ENCODE results near the gene CYP2W1.

The CYP2W1 gene

GRCh38 chr7:977326-978048 lies 5.5 kb upstream of the CYP2W1 start:
- DNase-seq (ENCODE audit: low read depth) = peak; percentile 68
- TF ChIP-seq, protein P1, sequence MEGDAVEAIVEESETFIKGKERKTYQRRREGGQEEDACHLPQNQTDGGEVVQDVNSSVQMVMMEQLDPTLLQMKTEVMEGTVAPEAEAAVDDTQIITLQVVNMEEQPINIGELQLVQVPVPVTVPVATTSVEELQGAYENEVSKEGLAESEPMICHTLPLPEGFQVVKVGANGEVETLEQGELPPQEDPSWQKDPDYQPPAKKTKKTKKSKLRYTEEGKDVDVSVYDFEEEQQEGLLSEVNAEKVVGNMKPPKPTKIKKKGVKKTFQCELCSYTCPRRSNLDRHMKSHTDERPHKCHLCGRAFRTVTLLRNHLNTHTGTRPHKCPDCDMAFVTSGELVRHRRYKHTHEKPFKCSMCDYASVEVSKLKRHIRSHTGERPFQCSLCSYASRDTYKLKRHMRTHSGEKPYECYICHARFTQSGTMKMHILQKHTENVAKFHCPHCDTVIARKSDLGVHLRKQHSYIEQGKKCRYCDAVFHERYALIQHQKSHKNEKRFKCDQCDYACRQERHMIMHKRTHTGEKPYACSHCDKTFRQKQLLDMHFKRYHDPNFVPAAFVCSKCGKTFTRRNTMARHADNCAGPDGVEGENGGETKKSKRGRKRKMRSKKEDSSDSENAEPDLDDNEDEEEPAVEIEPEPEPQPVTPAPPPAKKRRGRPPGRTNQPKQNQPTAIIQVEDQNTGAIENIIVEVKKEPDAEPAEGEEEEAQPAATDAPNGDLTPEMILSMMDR (IDR thresholded peaks at IDR 0.05; ENCODE audit: low read depth, low read length) = no peak
- TF ChIP-seq MYC (IDR thresholded peaks at IDR 0.05; ENCODE audit: low read depth, low read length) = no peak
- TF ChIP-seq MAX (IDR thresholded peaks at IDR 0.05; ENCODE audit: low read depth, low read length) = no peak
- no peak for TF ChIP-seq POLR2A (IDR thresholded peaks at IDR 0.05; ENCODE audit: extremely low read depth, insufficient read length)
- no peak overlapping the region for H3K4me3 ChIP-seq (ENCODE audit: low read depth, low read length)

DNA sequence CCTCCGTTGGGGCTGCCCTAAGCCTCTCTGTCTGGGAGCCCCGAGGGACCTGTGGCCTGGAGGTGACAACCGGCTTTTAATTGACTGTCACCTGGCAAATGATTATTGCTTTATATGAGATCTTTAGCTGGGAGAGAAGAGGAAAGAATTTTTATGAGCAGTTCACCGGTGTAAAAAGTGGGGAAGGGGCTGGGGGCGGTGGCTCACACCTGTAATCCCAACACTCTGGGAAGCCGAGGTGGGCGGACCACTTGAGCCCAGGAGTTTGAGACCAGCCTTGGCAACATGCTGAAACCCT lies 5.0 kb upstream of the CYP2W1 start:
- no peak for DNase-seq (ENCODE audit: low read depth)
- H3K4me3 ChIP-seq (ENCODE audit: low read depth, low read length) = no peak overlapping the region
- no peak for TF ChIP-seq MAX (IDR thresholded peaks at IDR 0.05; ENCODE audit: low read depth, low read length)
- TF ChIP-seq, protein P1 (IDR thresholded peaks at IDR 0.05; ENCODE audit: low read depth, low read length) = no peak
- TF ChIP-seq MYC (IDR thresholded peaks at IDR 0.05; ENCODE audit: low read depth, low read length) = no peak
- no peak for TF ChIP-seq POLR2A (IDR thresholded peaks at IDR 0.05; ENCODE audit: extremely low read depth, insufficient read length)

DNA sequence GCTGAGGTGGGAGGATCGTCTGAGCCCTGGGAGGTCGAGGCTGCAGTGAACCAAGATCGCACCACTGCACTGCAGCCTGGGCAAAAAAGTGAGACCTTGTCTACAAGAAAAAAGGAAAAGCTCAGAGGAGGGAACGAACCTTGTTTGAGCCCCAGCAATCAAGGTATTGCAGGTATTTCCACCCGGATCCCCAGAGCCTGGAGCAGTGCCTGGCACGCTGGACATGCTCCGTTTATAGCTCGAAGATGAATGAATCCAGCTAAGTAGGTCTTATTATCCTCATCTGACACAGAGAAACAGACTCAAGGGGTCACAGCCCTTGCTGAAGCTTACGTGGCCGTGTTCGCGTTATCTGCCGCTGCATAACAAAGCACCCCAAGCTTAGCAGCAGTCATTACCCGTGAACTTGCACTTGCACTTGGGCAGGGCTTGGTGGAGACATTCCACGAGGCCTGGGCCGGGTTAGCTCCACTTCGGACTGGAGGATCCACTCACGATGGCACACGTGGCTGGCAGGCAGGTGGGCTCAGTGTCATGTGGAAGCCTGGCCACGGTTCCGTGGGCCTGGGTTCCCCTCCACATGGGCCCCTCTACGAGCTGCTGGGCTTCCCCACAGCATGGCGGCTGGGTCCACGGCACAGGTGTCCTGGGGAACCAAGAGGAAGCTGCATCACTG lies 4.4 kb upstream of the CYP2W1 start:
- TF ChIP-seq MAX (IDR thresholded peaks at IDR 0.05; ENCODE audit: low read depth, low read length) = no peak
- TF ChIP-seq, protein P1 (IDR thresholded peaks at IDR 0.05; ENCODE audit: low read depth, low read length) = no peak
- TF ChIP-seq POLR2A (IDR thresholded peaks at IDR 0.05; ENCODE audit: extremely low read depth, insufficient read length) = no peak
- no peak for TF ChIP-seq MYC (IDR thresholded peaks at IDR 0.05; ENCODE audit: low read depth, low read length)
- no peak overlapping the region for H3K4me3 ChIP-seq (ENCODE audit: low read depth, low read length)
- no peak for DNase-seq (ENCODE audit: low read depth)

DNA sequence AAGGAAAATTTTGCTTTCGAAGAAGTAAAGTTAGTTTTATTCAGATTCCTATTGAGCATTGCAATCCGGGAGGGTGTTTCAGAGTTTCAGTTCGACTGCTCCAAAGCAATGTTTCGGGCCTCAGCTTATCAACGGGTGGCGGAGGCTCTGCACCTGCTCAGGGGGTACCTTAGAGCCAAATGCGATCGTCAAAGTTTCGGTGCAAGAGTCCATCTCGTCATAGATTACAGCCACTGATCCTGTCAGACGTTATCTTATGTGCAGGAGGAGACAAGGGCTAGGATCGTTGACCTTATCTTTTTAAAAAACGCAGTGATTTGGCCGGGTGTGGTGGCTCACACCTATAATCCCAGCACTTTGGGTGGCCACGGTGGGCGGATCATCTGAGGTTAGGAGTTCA lies 3.8 kb upstream of the CYP2W1 start:
- no peak for DNase-seq (ENCODE audit: low read depth)
- no peak overlapping the region for H3K4me3 ChIP-seq (ENCODE audit: low read depth, low read length)
- TF ChIP-seq, protein P1 (IDR thresholded peaks at IDR 0.05; ENCODE audit: low read depth, low read length) = no peak
- TF ChIP-seq POLR2A (IDR thresholded peaks at IDR 0.05; ENCODE audit: extremely low read depth, insufficient read length) (no peak), MYC (IDR thresholded peaks at IDR 0.05; ENCODE audit: low read depth, low read length) (no peak), MAX (IDR thresholded peaks at IDR 0.05; ENCODE audit: low read depth, low read length) (no peak)

DNA sequence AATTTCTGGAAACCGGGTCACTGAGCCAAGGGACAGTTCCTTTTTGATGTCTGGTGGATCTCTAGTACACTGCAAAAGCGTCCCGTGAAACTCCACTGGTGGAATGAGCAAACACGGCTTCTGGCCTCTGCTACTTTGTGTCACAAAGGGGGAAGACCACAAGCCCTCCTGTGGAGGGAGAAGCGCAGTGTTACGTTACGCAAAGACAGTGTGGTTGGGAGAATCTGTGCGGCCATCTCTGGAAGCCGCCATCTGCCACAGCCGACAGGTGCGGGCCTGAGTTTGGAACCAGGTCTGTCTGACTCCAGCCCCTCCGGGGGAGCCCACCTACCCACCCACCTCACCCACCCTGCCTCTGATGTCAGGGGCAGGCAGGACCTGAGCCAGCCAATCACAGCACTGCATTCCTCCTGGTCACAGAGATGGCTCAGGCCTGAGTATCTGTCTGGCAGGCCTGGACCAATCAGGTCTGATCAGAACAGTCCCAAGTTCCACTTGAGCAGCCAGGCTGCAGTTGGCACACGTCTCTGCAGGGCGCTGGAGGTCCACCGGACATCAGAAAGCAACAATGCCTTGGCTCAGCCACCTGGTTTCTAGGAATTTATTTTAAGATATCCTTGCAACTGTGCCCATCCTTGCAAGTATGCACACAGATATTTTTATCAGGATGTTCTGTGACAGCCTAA lies 3.0 kb upstream of the CYP2W1 start:
- peak; percentile 61 for DNase-seq (ENCODE audit: low read depth)
- no peak overlapping the region for H3K4me3 ChIP-seq (ENCODE audit: low read depth, low read length)
- TF ChIP-seq, protein P1 (IDR thresholded peaks at IDR 0.05; ENCODE audit: low read depth, low read length) = no peak
- no peak for TF ChIP-seq POLR2A (IDR thresholded peaks at IDR 0.05; ENCODE audit: extremely low read depth, insufficient read length)
- no peak for TF ChIP-seq MYC (IDR thresholded peaks at IDR 0.05; ENCODE audit: low read depth, low read length)
- no peak for TF ChIP-seq MAX (IDR thresholded peaks at IDR 0.05; ENCODE audit: low read depth, low read length)
